Measurements from ENCODE around the gene RNU1-1.
"Not testable (repeated sequence)": the region's sequence is repeated elsewhere in the genome, so short reads cannot be mapped to it uniquely, and the experiment has no call there.

Gene RNU1-1

DNA sequence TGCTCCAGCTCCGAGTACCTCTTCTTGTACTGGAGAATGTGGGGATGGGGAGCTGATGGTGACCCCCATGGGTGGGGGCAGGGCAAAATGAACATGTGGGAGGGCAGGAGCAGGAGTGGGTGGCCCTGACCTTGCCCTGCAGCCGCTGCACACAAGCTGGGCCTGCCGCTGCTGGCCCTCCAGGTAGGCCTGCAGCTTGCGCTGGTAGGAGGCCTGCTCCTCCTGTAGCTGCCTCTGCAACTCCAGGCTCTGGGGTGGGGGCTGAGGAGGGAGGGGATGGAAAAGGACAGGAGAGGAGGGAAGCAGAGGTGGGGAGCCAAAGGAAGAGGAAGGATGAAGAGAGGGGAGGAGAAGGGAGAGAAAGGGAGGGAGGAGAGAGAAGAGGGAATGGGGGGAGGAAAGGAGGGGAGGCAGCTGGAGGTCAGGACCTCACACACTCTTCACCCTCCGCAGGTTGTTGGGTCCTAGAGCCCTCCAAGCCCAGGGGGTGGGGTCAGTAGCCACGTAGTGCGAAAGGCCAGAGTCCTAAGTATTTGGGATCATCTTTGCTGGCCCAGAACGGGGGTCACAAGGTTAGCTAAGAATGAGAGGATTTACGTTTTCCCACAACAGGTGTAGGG is 22.9 kb downstream of the RNU1-1 start:
- DNase-seq, result no peak

DNA sequence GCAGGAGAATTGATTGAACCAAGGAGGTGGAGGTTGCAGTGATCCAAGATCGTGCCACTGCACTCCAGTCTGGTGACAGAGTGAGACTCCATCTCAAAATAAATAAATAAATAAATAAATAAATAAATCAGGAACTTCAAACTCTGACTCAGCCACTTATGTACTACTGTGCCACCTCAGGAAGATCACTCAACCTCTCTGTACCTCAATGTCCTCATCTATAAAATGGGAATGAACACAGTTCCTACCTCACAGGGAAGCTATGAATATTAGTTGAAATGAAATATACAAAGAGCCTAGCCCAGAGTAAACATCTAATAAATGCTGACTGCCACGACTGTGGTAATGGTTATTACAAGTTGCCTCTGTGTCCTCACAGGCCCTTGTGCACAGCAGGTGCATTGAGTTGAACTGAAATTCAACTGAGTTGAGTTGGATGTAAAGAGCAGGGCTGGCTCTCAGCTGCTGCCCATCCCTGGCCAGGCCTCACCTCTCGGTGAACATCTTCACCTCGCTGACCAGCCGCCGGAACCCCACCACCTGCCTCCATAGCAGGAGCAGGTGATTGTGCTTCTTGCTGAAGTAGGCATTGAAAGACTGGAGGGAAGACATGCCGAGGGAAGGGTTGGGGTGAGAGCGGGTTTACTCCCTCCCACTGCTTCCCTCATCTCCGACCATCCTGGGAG is 24.7 kb downstream of the RNU1-1 start:
- DNase-seq, result not testable (repeated sequence)

DNA sequence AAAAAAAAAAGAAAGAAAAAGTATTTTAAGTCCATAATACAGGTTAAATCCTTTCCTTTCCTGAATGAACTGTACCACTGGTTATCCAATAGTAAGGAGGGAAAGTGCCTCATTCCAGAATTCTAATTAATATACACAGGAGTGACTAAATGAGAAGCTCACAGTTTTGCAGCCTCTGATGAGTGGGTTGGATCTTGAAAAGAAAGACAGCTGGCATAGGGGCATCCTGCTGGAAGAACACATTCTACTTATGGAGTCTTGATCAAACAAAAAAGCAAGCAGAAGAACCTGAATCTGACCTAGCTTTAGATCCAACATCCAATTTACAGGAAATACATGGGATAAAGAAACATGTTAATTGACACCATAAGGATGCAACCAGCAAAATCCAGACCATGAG is 27.1 kb downstream of the RNU1-1 start:
- not testable (repeated sequence) for DNase-seq

DNA sequence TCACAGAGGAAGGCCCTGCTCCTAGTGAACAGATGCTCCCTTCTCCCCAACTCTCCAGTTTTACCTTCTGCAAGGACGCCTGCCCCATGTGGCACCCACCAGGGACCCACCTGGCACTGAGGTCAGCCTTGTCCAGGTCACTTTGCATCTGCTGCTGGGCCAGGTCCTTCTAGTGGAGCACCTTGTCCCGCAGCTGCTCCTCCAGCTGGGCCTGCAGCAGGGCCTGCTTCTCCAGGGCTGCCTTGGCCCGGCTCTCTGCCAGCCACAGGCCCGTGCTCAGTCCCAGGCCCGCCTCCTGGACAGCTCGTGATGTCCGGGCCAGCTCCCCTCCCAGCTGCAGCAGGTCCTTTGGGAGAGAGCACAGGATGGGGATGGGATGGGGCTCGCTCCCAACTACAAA is 27.8 kb downstream of the RNU1-1 start:
- DNase-seq, result not testable (repeated sequence)

DNA sequence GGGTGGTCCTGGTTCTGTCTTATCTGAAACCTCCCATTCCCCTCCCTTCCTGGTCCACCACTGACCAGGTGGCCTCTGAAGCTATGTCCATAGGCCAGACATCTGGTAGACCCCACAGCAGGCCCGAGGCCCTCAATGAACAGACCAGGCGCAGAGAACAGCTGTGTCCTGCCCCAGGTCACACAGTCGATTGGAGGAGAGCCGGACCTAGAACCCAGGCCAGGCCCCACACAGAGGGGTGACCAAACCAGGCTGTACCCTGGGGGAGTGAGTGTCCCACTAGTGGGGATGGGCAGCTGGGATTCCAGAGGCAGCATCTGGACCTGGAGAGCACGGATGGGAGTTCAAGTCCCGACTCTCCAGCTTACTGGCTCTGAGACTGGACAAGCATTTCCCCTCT is 29.2 kb downstream of the RNU1-1 start:
- no peak for DNase-seq

DNA sequence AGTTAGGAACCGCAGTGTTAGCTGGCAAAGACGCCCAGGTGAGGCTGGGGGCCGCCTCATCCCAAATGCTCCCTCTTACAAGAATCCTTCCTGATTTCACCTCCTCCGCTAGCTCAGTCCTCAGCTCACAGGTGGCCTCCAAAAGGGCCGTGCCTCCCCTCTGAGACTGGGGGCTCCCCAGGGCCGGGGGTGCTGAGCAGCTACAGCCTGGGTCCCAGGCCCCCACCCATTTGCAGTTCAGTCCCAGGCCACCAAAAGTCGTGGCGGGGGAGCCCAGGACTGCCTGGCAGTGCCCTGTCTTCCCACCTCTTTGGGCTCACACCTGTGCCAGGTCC is 29.6 kb downstream of the RNU1-1 start:
- no peak for DNase-seq

DNA sequence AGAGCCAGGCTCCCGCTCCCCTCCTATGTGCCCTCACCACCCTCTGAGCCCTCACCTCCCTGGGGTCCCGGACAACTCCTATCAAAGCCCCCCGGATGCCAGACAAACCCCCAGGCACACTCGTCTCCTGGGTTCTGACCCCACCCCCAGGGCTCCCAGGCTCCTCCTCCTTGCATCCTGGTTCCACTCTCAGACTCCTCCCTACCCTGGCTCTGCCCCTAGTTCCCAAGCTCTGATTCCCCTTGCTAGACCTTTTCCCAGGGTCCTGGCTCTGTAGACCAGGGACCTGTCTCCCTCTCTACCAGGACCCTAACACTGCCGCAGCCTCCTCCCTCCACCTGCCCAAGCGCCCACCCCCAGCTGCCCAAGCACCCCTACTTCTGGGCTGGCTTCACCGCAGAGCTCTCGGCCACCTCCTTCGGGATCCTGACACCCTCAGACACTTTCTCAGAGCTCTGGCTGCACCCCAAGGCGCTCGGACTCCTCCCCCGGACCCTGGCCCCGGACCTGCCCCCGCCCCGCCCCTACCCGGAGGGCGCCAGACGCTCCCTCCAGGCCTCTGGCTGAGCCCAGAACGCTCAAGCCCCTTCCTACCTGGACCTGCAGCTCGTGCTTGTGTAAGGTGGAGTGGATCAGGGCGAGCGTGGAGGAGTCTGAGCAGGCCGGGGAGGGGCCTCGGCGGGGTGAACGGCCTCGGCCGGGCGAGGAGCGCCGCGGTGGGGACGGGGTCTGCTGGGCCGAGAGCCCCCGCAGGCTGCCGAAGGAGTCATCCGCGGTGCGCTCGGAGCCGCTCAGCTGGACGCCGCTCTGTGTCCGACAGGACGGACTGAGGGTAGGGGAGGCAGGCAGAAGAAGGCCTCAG is 30.2 kb downstream of the RNU1-1 start:
- not testable (repeated sequence) for DNase-seq

- not testable (repeated sequence) for DNase-seq
Observed at GRCh38 chr1:16483146-16483545, 30.9 kb downstream of the RNU1-1 start.

DNA sequence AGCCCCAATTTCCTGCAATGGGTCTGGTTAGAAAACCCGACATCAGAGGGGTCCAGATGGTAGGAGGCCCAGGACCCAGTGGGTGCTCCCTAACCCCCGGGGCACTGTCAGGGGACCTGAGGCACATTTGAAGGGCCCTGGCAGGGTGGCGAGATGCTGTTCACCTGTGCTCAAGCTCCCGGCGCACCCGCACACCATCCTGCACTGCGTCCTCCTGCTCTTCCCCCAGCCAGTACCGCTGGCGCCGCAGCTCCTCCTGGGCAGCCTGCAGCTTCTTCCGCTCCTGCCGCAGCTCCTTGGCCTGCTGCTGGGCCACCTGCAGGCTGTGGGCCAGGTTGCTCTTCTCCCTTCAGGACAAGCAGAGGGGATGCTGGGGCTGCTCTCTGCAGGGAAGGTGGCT is 36.0 kb downstream of the RNU1-1 start:
- no peak for DNase-seq

GRCh38 chr1:16475771-16476770 is 38.0 kb downstream of the RNU1-1 start:
- not testable (repeated sequence) for DNase-seq

GRCh38 chr1:16474891-16475290 is 39.2 kb downstream of the RNU1-1 start:
- DNase-seq, result not testable (repeated sequence)

DNA sequence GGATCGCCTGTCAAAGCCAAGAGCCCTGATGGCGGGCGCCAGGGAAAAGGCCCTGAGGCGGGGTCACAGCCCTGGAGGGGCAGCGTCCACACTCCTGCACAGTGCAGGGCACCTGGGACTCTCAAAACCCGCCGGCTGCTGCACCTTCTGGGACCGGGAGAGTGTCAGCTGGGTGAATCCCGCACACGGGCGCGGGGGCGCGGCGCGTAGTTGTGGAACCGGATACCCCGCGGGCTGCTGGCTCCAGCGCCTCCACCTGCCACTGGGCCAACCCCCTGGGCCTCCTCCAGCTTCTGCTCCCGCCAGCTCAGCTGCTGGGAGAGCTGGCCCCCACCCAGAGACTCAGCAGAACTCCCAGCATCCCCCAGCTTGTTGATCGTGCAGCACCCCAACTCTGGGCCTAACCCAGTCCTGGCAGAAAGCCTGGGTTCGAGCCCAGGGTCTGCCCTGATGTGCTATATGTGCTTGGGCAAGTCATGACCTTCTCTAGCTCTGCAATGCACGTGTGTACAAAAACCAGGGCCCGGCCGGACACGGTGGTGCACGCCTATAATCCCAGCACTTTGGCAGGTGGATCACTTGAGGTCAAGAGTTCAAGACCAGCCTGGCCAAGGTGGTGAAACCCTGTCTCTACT is 39.8 kb downstream of the RNU1-1 start:
- no peak for DNase-seq

- DNase-seq, result no peak
Observed at GRCh38 chr1:16468558-16468957, 45.5 kb downstream of the RNU1-1 start.

GRCh38 chr1:16464917-16465625 is 49.0 kb downstream of the RNU1-1 start:
- DNase-seq, result no peak

Measured in activated CD4-positive, alpha-beta T cell treated with anti-CD3 and anti-CD28 coated beads for 1 hour (primary cell).